ENCODE data around the gene MAP2K7.

MAP2K7 gene

DNA sequence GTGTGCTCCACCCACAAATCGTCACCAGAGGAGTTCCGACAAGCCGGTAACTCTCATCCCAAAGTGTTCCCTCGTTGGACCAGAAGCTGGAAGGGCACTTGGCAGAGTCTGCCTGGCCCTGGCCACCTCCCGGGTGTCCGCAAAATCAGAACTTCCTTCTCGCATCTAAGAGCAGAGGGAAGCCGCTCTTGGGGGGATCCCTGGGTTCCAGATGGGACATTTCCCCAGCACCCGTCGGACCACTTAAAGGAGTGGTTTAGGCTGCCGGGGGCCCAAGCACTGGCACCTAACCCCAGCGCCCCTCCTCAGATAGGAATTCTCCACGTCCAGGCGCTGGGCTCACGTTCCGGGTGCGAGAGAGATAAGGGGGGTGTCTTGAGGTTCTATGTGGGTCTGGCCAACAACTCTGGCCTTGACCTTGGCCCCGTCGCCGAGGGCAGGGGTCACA lies 857 bp upstream of the MAP2K7 start:
- H3K27ac ChIP-seq, result peak overlapping the region; percentile 99
- TF ChIP-seq CTCF (conservative IDR thresholded peaks at IDR 0.05) (no peak), ZFX (IDR thresholded peaks at IDR 0.05) (no peak)

- no peak for TF ChIP-seq CTCF (conservative IDR thresholded peaks at IDR 0.05)
- TF ChIP-seq ZFX (IDR thresholded peaks at IDR 0.05), result no peak
- peak overlapping the region; percentile 99 for H3K27ac ChIP-seq
Observed at GRCh38 chr19:7904074-7905020, 670 bp downstream of the MAP2K7 start.

GRCh38 chr19:7905268-7905667 lies 1.6 kb downstream of the MAP2K7 start:
- H3K27ac ChIP-seq, result peak overlapping the region; percentile 99
- no peak for TF ChIP-seq CTCF (conservative IDR thresholded peaks at IDR 0.05)
- no peak for TF ChIP-seq ZFX (IDR thresholded peaks at IDR 0.05)

DNA sequence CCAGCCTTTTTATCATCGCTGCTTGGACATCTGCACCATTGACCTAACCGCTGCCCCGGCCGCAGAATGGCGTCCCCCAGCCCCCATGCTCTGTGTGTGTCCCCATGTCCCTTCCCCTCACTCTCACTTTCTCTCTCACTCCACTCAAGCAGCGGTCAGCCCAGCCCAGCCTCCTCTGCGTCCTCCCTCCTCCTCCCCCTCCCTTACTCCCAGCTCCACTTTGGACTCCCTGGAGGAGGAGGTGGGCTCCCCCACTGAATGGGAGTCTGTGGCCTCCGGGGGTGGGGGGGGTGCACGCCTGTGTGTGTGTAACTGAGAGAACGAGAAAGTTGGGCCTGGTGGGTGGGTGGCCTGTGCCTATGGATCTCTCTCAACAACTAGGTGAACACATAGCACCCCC lies 2.2 kb downstream of the MAP2K7 start:
- H3K27ac ChIP-seq, result no peak overlapping the region
- TF ChIP-seq ZFX (IDR thresholded peaks at IDR 0.05), result no peak
- TF ChIP-seq CTCF (conservative IDR thresholded peaks at IDR 0.05), result no peak

- H3K27ac ChIP-seq, result no peak overlapping the region
- TF ChIP-seq CTCF (conservative IDR thresholded peaks at IDR 0.05), result no peak
- no peak for TF ChIP-seq ZFX (IDR thresholded peaks at IDR 0.05)
Observed at GRCh38 chr19:7907122-7907521, 3.4 kb downstream of the MAP2K7 start.

GRCh38 chr19:7907544-7907943 lies 3.9 kb downstream of the MAP2K7 start:
- no peak for TF ChIP-seq ZFX (IDR thresholded peaks at IDR 0.05)
- no peak for TF ChIP-seq CTCF (conservative IDR thresholded peaks at IDR 0.05)
- H3K27ac ChIP-seq, result no peak overlapping the region

- no peak overlapping the region for H3K27ac ChIP-seq
- TF ChIP-seq ZFX (IDR thresholded peaks at IDR 0.05) (no peak), CTCF (conservative IDR thresholded peaks at IDR 0.05) (no peak)
Observed at GRCh38 chr19:7908078-7908699, 4.5 kb downstream of the MAP2K7 start.
